Choroid plexus epithelial cell (primary cell): Measurements from ENCODE around the gene BCL7A.

Experiments
- DNase-seq: peaks from one replicate; pipeline ENCODE4 v3.0.0-alpha.2; 2010; ENCODE audit warnings: low read depth
- H3K4me3 ChIP-seq: 2 replicates; pipeline ENCODE4 v1.5.1; 2011; ENCODE audit warnings: low read depth, mild to moderate bottlenecking, control low read depth, low read length, moderate library complexity
- CTCF ChIP-seq: conservative IDR thresholded peaks from 2 replicates; pipeline ENCODE4 v1.5.1; 2011; ENCODE audit warnings: low read depth, mild to moderate bottlenecking, control low read depth, inconsistent platforms, low read length, moderate library complexity

The BCL7A gene

DNA sequence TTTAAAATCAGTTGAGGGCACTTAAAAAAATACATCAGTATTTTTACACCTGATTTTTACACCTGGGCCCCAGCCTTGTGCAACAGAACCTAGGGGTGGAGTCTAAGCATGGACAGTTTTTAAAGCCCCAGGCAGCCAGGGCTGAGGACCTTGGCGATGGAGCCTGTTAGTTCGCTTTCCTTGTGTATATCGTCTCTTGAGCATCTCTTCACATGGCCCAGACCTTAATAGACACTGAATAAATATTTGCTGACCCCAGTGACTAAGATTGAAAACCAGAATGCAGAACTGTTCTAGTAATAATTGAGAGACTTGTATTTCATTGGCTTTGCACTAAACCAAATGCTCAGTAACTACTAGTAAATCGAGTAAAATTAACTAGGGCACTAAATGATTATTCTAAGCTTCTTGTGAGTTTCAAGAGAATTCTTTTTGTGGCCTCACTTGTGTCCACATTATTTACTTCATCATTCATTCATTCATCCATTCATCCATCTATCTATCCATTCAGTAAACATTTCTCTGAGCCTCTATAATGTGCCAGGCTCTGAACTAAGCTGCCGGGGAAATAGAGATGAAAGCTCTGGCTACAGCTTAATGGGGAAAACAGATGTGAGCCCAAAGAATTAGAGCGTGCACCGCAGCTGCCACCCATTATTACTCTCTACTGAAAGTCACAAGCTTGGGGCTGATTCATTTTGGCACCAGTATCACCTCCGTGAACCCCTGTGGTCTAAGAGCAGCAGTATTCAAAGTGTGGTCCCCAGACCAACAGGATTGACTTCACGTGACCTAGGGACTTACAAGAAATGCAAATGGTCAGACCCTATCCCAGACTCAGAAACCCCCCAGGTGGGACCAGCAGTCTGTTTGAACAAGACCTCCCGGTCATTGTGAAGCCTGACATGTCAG is 30.7 kb upstream of the BCL7A start:
- no peak overlapping the region for H3K4me3 ChIP-seq
- TF ChIP-seq CTCF = no peak
- no peak for DNase-seq

DNA sequence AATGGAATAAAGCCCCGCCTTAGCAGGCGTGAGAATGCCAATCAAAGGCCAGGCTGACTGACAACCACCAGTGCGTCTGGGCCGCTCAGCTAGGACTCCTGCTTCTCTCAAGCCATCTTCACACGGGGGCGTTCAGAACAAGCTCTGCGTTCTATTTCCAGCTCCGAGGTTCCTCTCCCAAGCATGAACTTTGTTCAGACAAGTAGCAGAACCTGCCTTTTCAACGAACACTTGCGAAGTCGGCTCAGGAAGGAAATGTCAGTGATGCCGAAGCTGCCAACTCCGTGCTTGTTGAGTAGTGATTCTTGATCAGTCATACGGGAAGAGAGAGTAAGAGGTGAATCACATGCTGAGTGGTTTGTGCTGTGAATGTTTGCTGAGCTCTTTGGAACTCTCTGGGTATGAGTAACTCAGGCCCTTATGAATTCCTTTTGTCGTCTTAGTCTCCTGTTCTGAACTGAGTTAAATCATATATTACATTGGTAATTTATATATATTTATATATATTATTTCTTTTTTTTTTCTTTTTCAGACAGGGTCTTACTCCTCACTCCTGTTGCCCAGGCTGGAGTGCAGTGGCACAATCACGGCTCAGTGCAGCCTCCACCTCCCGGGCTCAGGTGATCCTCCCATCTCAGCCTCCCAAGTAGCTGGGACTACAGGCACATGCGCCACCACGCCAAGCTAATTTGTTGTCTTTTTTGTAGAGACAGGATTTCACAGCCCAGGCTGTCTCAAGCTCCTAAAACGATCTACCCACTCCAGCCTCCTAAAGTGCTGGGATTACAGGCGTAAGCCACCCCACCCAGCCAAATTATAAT is 29.4 kb upstream of the BCL7A start:
- H3K4me3 ChIP-seq = no peak overlapping the region
- DNase-seq = peak; percentile 99
- TF ChIP-seq CTCF = no peak

DNA sequence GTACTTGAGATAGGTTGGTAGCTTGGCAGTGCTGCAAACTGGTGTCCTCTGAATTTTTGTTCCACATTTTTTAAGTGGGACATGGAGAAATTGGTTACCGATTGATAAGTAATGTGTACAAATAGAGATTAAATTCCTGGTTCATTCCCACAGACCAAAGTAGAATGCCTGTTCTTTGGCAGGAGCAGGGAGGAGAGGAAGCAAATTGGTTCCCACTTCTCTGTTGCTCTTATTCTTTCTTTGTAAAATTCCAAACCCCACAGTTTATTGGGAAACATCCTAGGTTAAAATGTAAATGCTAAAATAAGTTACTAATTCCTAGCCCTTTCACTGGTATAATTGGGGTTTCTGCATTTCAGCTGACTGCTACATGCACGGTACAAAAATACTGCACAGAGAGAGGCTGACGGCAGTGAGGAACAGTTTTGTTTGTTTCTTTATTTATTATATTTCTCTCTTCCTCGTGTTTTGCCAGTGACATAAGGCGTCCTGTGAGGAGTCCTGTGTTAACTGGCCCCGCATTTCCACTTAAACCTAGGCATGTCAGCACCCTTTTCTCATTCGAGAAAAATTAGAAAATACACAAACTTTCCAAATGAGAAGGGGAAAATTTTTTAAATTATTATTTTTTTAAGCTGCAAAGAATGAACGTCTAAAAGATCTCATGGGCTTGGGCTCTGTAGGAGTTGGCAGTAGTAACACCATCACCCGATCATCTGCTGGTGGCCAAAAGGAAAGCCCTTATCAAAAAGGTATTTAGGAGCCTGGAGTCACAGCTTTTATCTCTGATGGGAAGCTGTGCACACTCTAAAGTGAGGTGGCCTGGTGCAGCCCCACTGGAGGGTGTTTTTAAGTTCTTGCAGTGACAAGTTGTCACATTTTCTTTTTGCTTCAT is 25.4 kb upstream of the BCL7A start:
- no peak for TF ChIP-seq CTCF

DNA sequence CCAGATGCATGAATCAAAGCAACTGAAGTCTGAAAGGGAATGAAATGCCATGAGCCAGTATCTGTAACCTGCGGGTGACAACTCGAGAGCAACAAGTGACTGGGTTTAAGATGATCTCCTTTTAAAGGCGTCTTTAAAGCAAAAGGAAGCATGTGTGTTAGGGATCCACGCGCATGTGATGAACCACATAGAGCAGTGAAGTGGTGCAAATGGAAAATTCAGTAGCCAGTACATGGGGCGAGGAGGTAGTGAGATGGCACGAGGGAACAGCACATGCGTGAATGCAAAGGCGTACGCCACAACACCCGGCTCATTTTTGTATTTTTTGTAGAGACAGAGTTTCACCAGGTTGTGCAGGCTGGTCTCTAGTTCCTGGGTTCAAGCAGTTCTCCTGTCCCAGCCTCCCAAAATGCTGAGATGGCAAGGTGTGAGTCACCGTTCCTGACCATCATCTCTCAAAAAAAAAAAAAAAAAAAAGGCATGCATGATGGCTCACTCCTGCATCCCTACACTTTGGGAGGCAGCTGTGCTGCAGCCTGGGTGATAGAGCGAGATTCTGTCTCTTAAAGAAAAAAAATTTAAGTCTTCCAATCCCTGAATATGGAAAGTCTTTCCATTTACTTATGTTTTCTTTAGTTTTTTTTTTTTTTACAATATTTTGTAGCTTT is 24.6 kb upstream of the BCL7A start:
- TF ChIP-seq CTCF = no peak
- H3K4me3 ChIP-seq = no peak overlapping the region
- no peak for DNase-seq

More for the DNA sequence above, 25.4 kb upstream of the BCL7A start:
- peak; percentile 26 for DNase-seq
- H3K4me3 ChIP-seq = no peak overlapping the region

- TF ChIP-seq CTCF = no peak
- no peak for DNase-seq
- H3K4me3 ChIP-seq = no peak overlapping the region
Observed at GRCh38 chr12:122001466-122002209, 20.0 kb upstream of the BCL7A start.
